ENCODE measurements around the gene SELENOI. TPM values are rescaled to one million over a fixed set of nuclear protein-coding genes. Genes with fewer than 3 reads are reported as not detected.

The SELENOI gene
- total RNA-seq, 2 experiments from 2014 or later: 27.7 to 31.5 TPM

DNA sequence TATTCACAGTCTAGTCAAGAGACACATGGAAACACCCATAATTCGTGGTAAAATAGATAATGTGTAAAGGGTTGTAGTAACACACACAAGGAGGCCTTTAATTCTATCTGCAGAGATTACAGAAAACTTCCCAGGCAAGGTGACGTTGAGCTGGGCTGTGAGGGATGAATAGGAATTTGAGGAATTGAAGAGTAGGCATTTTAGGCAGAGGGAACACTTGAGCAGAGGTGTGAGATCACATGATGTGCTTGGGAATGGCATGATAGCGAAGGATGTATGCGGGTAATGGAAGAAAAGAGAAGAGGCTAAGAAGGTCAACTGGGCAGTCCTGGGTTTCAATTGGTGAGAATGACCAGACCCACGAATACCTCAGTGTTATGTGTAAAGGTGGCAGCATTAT is 76.0 kb downstream of the SELENOI start:
- H3K27ac ChIP-seq (ENCODE audit: low read depth in 1 of 2, low read length in 2 of 2): no peak overlapping the region
- no peaks in the 10 kb centered on the region for H3K4me1 ChIP-seq (ENCODE audit: insufficient read depth, low read length)
- no peak for TF ChIP-seq CTCF (IDR thresholded peaks at IDR 0.05)
- Mint-ChIP-seq H3K36me3 (ENCODE audit: low read depth) (no peaks in the 10 kb centered on the region), H3K27me3 (no peaks in the 10 kb centered on the region), H3K27ac (no peak overlapping the region), H3K9me3 (no peaks in the 10 kb centered on the region), H3K4me1 (ENCODE audit: low read depth) (no peaks in the 10 kb centered on the region), H3K4me3 (no peak overlapping the region)
- no peak for DNase-seq
- ChIA-PET CTCF (interaction anchor here (0.7 kb wide), 1 partner anchor 11 kb away, joined by 3 read pairs; no protein-coding TSS in a partner anchor), POLR2A (no interaction called here)
- H3K36me3 ChIP-seq (ENCODE audit: insufficient read depth, low read length): no peaks in the 10 kb centered on the region
- ATAC-seq (ENCODE audit: poor library complexity): no peak
- H3K9me3 ChIP-seq (ENCODE audit: control insufficient read depth in 1 of 2, insufficient read depth in 1 of 2, low read length in 2 of 2): no peaks in the 10 kb centered on the region
- no peaks in the 10 kb centered on the region for H3K27me3 ChIP-seq (ENCODE audit: control insufficient read depth in 1 of 2, insufficient read depth in 2 of 2, low read length in 2 of 2)
- H3K4me3 ChIP-seq (ENCODE audit: low read length): no peak overlapping the region
- intact Hi-C loops (cut with DNase I, micrococcal nuclease): no loop called here

GRCh38 chr2:26422947-26423629 is 77.1 kb downstream of the SELENOI start:
- DNase-seq (no peak), ATAC-seq (ENCODE audit: poor library complexity) (no peak)
- Histone ChIP-seq H3K4me3 (ENCODE audit: low read length) (no peak overlapping the region), H3K4me1 (ENCODE audit: insufficient read depth, low read length) (no peaks in the 10 kb centered on the region), H3K27me3 (ENCODE audit: control insufficient read depth in 1 of 2, insufficient read depth in 2 of 2, low read length in 2 of 2) (no peaks in the 10 kb centered on the region), H3K36me3 (ENCODE audit: insufficient read depth, low read length) (no peaks in the 10 kb centered on the region), H3K9me3 (ENCODE audit: control insufficient read depth in 1 of 2, insufficient read depth in 1 of 2, low read length in 2 of 2) (no peaks in the 10 kb centered on the region), H3K27ac (ENCODE audit: low read depth in 1 of 2, low read length in 2 of 2) (no peak overlapping the region)
- Mint-ChIP-seq H3K4me3 (no peak overlapping the region), H3K4me1 (ENCODE audit: low read depth) (no peaks in the 10 kb centered on the region), H3K27ac (no peak overlapping the region), H3K36me3 (ENCODE audit: low read depth) (no peaks in the 10 kb centered on the region), H3K27me3 (no peaks in the 10 kb centered on the region), H3K9me3 (no peaks in the 10 kb centered on the region)
- TF ChIP-seq CTCF (IDR thresholded peaks at IDR 0.05): no peak
- POLR2A ChIA-PET: no interaction called here
- CTCF ChIA-PET: no interaction called here
- intact Hi-C loops (cut with DNase I, micrococcal nuclease): no loop called here

GRCh38 chr2:26423750-26424149 is 77.8 kb downstream of the SELENOI start:
- intact Hi-C loops (cut with DNase I, micrococcal nuclease): no loop called here
- H3K9me3 ChIP-seq (ENCODE audit: control insufficient read depth in 1 of 2, insufficient read depth in 1 of 2, low read length in 2 of 2): no peaks in the 10 kb centered on the region
- no peaks in the 10 kb centered on the region for H3K4me1 ChIP-seq (ENCODE audit: insufficient read depth, low read length)
- ChIA-PET POLR2A (no interaction called here), CTCF (no interaction called here)
- Mint-ChIP-seq H3K27me3 (no peaks in the 10 kb centered on the region), H3K27ac (no peak overlapping the region), H3K4me1 (ENCODE audit: low read depth) (no peaks in the 10 kb centered on the region), H3K36me3 (ENCODE audit: low read depth) (no peaks in the 10 kb centered on the region), H3K4me3 (no peak overlapping the region), H3K9me3 (no peaks in the 10 kb centered on the region)
- no peak for TF ChIP-seq CTCF (IDR thresholded peaks at IDR 0.05)
- no peaks in the 10 kb centered on the region for H3K36me3 ChIP-seq (ENCODE audit: insufficient read depth, low read length)
- H3K27ac ChIP-seq (ENCODE audit: low read depth in 1 of 2, low read length in 2 of 2): no peak overlapping the region
- no peaks in the 10 kb centered on the region for H3K27me3 ChIP-seq (ENCODE audit: control insufficient read depth in 1 of 2, insufficient read depth in 2 of 2, low read length in 2 of 2)
- ATAC-seq (ENCODE audit: poor library complexity) (no peak), DNase-seq (no peak)
- no peak overlapping the region for H3K4me3 ChIP-seq (ENCODE audit: low read length)

Measured in CD4-positive, alpha-beta T cell (primary cell).